MM.1S (cell line): ENCODE measurements around the gene ARPP19.

ENCODE experiments used
- DNase-seq: peaks from one replicate; pipeline ENCODE4 v3.0.0-alpha.2; 2015
- H2AFZ ChIP-seq: fragments of 300-600 bp; sonication (generic); 2 replicates; pipeline ENCODE4 v1.6.0; 2016; ENCODE audit warnings: antibody characterized with exemption, low read length
- H3F3A ChIP-seq: fragments of 300-600 bp; sonication (generic); 2 replicates; pipeline ENCODE4 v1.6.1; 2016; ENCODE audit warnings: mild to moderate bottlenecking, antibody characterized with exemption, low read length, moderate library complexity, mixed read lengths; ENCODE audit not compliant: insufficient read depth
- H3K27ac ChIP-seq: fragments of 300-600 bp; sonication (generic); 2 replicates; pipeline ENCODE4 v1.5.1; 2016; ENCODE audit warnings: mild to moderate bottlenecking, low read length
- H3K27me3 ChIP-seq: fragments of 300-600 bp; sonication (generic); replicated peaks from 2 replicates; pipeline ENCODE4 v1.6.0; 2016; ENCODE audit warnings: low read length; ENCODE audit not compliant: insufficient read depth
- H3K36me3 ChIP-seq: fragments of 300-600 bp; sonication (generic); replicated peaks from 2 replicates; pipeline ENCODE4 v1.6.1; 2016; ENCODE audit warnings: mild to moderate bottlenecking, low read length, mixed read lengths; ENCODE audit not compliant: insufficient read depth
- H3K4me1 ChIP-seq: fragments of 300-600 bp; sonication (generic); 2 replicates; pipeline ENCODE4 v1.6.1; 2016; ENCODE audit warnings: low read length, mixed read lengths
- H3K4me2 ChIP-seq: fragments of 300-600 bp; sonication (generic); 2 replicates; pipeline ENCODE4 v1.6.0; 2016; ENCODE audit warnings: low read depth, low read length
- H3K4me3 ChIP-seq: fragments of 300-600 bp; sonication (generic); 2 replicates; pipeline ENCODE4 v1.5.1; 2016; ENCODE audit warnings: low read length, mixed read lengths
- H3K79me2 ChIP-seq: fragments of 300-600 bp; sonication (generic); 2 replicates; pipeline ENCODE4 v1.6.1; 2016; ENCODE audit warnings: mixed run types, low read length, mixed read lengths
- H3K9ac ChIP-seq: fragments of 300-600 bp; sonication (generic); 2 replicates; pipeline ENCODE4 v1.6.1; 2016; ENCODE audit warnings: low read length, mixed read lengths
- H3K9me2 ChIP-seq: fragments of 300-600 bp; sonication (generic); replicated peaks from 2 replicates; pipeline ENCODE4 v1.6.1; 2016; ENCODE audit warnings: mild to moderate bottlenecking, low read length, mixed read lengths; ENCODE audit not compliant: insufficient read depth
- H3K9me3 ChIP-seq: fragments of 300-600 bp; sonication (generic); replicated peaks from 2 replicates; pipeline ENCODE4 v1.6.1; 2016; ENCODE audit warnings: mild to moderate bottlenecking, low read length, mixed read lengths; ENCODE audit not compliant: insufficient read depth
- H4K20me1 ChIP-seq: fragments of 300-600 bp; sonication (generic); 2 replicates; pipeline ENCODE4 v1.6.1; 2016; ENCODE audit warnings: mild to moderate bottlenecking, low read length, moderate library complexity, mixed read lengths; ENCODE audit not compliant: insufficient read depth
- EZH2 ChIP-seq: fragments of 300-600 bp; sonication (generic); optimal IDR thresholded peaks from 2 replicates; pipeline ENCODE3; 2017; ENCODE audit warnings: low read depth, mild to moderate bottlenecking, antibody characterized with exemption, low read length, mixed read lengths
- EZH2phosphoT487 ChIP-seq: fragments of 300-600 bp; sonication (generic); IDR thresholded peaks from 2 replicates; pipeline ENCODE4 v1.6.1; 2018; ENCODE audit warnings: antibody characterized with exemption, low read length
- TF ChIP-seq, protein P1 (sequence below): fragments of 300-600 bp; sonication (generic); IDR thresholded peaks from 2 replicates; pipeline ENCODE4 v1.5.1; 2016; ENCODE audit warnings: antibody characterized with exemption, low read length, mixed read lengths

ARPP19 gene

GRCh38 chr15:52546031-52546751 lies 22.6 kb downstream of the ARPP19 start:
- TF ChIP-seq EZH2 (no peak), EZH2phosphoT487 (no peak)
- TF ChIP-seq, protein P1, sequence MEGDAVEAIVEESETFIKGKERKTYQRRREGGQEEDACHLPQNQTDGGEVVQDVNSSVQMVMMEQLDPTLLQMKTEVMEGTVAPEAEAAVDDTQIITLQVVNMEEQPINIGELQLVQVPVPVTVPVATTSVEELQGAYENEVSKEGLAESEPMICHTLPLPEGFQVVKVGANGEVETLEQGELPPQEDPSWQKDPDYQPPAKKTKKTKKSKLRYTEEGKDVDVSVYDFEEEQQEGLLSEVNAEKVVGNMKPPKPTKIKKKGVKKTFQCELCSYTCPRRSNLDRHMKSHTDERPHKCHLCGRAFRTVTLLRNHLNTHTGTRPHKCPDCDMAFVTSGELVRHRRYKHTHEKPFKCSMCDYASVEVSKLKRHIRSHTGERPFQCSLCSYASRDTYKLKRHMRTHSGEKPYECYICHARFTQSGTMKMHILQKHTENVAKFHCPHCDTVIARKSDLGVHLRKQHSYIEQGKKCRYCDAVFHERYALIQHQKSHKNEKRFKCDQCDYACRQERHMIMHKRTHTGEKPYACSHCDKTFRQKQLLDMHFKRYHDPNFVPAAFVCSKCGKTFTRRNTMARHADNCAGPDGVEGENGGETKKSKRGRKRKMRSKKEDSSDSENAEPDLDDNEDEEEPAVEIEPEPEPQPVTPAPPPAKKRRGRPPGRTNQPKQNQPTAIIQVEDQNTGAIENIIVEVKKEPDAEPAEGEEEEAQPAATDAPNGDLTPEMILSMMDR: no peak
- DNase-seq: no peak
- H2AFZ ChIP-seq: no peak overlapping the region
- no peaks in the 10 kb centered on the region for H3K4me1 ChIP-seq
- H3K9me2 ChIP-seq: no peaks in the 10 kb centered on the region
- H3F3A ChIP-seq: peaks cover 2% of the 10 kb centered on the region; the same call in 1 of the 2 replicates
- H3K79me2 ChIP-seq: peaks cover 11% of the 10 kb centered on the region
- no peak overlapping the region for H3K27ac ChIP-seq
- H3K36me3 ChIP-seq: peaks cover 10% of the 10 kb centered on the region; the same call in 1 of the 2 replicates
- H3K9me3 ChIP-seq: no peaks in the 10 kb centered on the region
- H3K4me2 ChIP-seq: no peak overlapping the region
- H3K4me3 ChIP-seq: no peak overlapping the region
- no peak overlapping the region for H3K9ac ChIP-seq
- H3K27me3 ChIP-seq: no peaks in the 10 kb centered on the region
- no peaks in the 10 kb centered on the region for H4K20me1 ChIP-seq

DNA sequence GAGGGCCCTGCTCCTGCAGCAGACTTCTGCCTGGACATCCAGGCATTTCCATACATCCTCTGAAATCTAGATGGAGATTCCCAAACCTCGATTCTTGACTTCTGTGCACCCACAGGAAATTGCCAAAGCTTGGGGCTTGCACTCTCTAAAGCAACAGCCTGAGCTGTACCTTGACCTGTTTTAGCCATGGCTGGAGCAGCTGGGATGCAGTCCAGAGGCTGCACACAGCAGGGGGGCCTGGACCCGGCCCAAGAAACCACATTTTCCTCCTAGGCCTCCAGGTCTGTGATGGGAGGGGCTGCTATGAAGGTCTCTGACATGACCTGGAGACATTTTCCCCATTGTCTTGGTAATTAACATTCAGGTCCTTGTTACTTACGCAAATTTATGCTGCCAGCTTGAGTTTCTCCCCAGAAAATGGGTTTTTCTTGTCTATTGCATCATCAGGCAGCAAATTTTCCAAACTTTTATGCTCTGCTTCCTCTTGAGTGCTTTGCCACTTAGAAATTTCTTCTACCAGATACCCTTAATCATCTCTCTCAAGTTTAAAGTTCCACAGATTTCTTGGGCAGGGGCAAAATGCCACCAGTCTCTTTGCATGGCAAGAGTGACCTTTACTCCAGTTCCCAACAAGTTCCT lies 28.3 kb downstream of the ARPP19 start:
- Histone ChIP-seq H3K4me3 (no peak overlapping the region), H3K27me3 (no peaks in the 10 kb centered on the region), H3K4me1 (no peaks in the 10 kb centered on the region), H3K27ac (no peak overlapping the region), H4K20me1 (no peaks in the 10 kb centered on the region), H3K9ac (no peak overlapping the region), H3K36me3 (no peaks in the 10 kb centered on the region), H3K9me3 (no peaks in the 10 kb centered on the region), H3K4me2 (no peak overlapping the region), H3F3A (no peaks in the 10 kb centered on the region; the same call in 1 of the 2 replicates), H3K9me2 (no peaks in the 10 kb centered on the region), H3K79me2 (no peaks in the 10 kb centered on the region), H2AFZ (no peak overlapping the region)
- TF ChIP-seq EZH2phosphoT487: no peak
- no peak for DNase-seq

- no peaks in the 10 kb centered on the region for H3K9me3 ChIP-seq
- no peaks in the 10 kb centered on the region for H3K79me2 ChIP-seq
- H4K20me1 ChIP-seq: no peaks in the 10 kb centered on the region
- H3K27me3 ChIP-seq: no peaks in the 10 kb centered on the region
- H2AFZ ChIP-seq: no peak overlapping the region
- no peaks in the 10 kb centered on the region for H3F3A ChIP-seq
- no peak for TF ChIP-seq EZH2phosphoT487
- TF ChIP-seq, protein P1: no peak
- TF ChIP-seq EZH2: no peak
- H3K36me3 ChIP-seq: no peaks in the 10 kb centered on the region
- H3K9ac ChIP-seq: no peak overlapping the region
- no peaks in the 10 kb centered on the region; the same call in 1 of the 2 replicates for H3K4me1 ChIP-seq
- H3K4me3 ChIP-seq: no peak overlapping the region
- H3K4me2 ChIP-seq: no peak overlapping the region
- DNase-seq: no peak
- no peaks in the 10 kb centered on the region for H3K9me2 ChIP-seq
- H3K27ac ChIP-seq: no peak overlapping the region
Observed at GRCh38 chr15:52537459-52537858, 31.4 kb downstream of the ARPP19 start.

DNA sequence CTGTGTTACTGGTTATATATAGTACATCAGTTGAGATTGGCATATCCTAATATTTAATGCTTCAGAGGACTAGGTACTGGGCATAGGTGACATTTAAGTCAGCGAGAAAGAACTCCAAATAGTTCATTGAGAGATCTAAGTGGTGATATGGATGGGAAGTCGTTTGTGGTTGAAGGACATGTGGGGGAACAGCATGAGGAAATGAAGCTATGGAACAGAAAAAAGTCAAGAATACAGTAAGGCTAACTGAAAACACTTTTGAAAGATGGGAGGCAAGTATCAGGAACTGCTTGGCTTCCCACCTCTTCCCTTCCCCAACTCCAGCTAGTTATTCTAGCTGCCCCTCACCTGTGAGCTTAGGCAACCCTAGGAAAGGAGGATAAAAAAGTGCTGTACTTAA lies 36.4 kb downstream of the ARPP19 start:
- H3K9me3 ChIP-seq: no peaks in the 10 kb centered on the region
- H2AFZ ChIP-seq: no peak overlapping the region
- H3K4me1 ChIP-seq: peaks cover 9% of the 10 kb centered on the region
- no peak overlapping the region for H3K4me2 ChIP-seq
- H3K9me2 ChIP-seq: no peaks in the 10 kb centered on the region
- no peaks in the 10 kb centered on the region for H3K27me3 ChIP-seq
- TF ChIP-seq EZH2: no peak
- TF ChIP-seq EZH2phosphoT487: no peak
- peaks cover 20% of the 10 kb centered on the region for H3K79me2 ChIP-seq
- no peaks in the 10 kb centered on the region for H4K20me1 ChIP-seq
- DNase-seq: no peak
- H3K36me3 ChIP-seq: no peaks in the 10 kb centered on the region
- no peak overlapping the region for H3K27ac ChIP-seq
- H3F3A ChIP-seq: peaks cover 10% of the 10 kb centered on the region; the same call in 1 of the 2 replicates
- H3K9ac ChIP-seq: no peak overlapping the region
- no peak overlapping the region for H3K4me3 ChIP-seq
